Memory B cell (primary cell): ENCODE results near the gene BUD13.
A peak's percentile ranks its signal among the peaks of the same experiment; 100 is the strongest.

ENCODE experiments used
- ATAC-seq: fragments of 150-1000 bp; cut with Tn5 transposase; 2 replicates; pipeline ENCODE4 v1.10.0; 2021; ENCODE audit warnings: low read depth, mild to moderate bottlenecking, moderate library complexity
- DNase-seq, 2 donors: peaks; one replicate each; pipeline ENCODE4 v3.0.0; 2022; ENCODE audit warnings: low spot score in 2 of 2
- H3K27ac Mint-ChIP-seq: one replicate; pipeline ENCODE4 v1.8.0; 2022; ENCODE audit warnings: mild to moderate bottlenecking, moderate library complexity, mixed read lengths
- H3K27me3 Mint-ChIP-seq: one replicate; pipeline ENCODE4 v1.8.0; 2022; ENCODE audit warnings: mixed read lengths
- H3K36me3 Mint-ChIP-seq: one replicate; pipeline ENCODE4 v1.8.0; 2022; ENCODE audit warnings: mild to moderate bottlenecking, mixed read lengths
- H3K4me1 Mint-ChIP-seq: one replicate; pipeline ENCODE4 v1.8.0; 2022; ENCODE audit warnings: mixed read lengths
- H3K4me3 Mint-ChIP-seq: one replicate; pipeline ENCODE4 v1.8.0; 2022; ENCODE audit warnings: mild to moderate bottlenecking, moderate library complexity, mixed read lengths
- H3K9me3 Mint-ChIP-seq: one replicate; pipeline ENCODE4 v1.8.0; 2022; ENCODE audit warnings: mixed read lengths

BUD13 gene

GRCh38 chr11:116750070-116750718, 22.6 kb downstream of the BUD13 start:
- Mint-ChIP-seq H3K36me3 (peaks cover 24% of the 10 kb centered on the region), H3K4me3 (no peak overlapping the region), H3K9me3 (no peaks in the 10 kb centered on the region), H3K4me1 (no peaks in the 10 kb centered on the region), H3K27ac (no peak overlapping the region), H3K27me3 (no peaks in the 10 kb centered on the region)
- no peak for DNase-seq
- ATAC-seq, result no peak

DNA sequence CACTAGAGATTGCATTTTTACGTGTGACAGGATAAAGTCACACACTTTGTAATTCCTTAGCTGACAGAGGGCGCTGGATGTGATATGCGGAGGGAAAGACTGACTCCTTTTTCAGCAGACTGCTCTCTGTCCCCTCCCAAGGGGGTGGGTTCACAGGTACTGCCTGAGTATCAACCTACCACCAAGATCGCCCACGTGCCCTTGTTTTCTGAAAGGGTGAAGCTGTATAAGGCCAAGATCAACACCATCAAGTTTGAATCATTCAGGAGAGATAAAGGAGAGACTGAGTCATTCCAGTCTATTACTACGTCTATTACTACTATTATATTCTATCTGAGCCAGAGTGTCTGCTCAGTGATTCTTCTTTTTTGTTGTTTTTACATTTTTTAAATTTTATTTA, 30.7 kb downstream of the BUD13 start:
- DNase-seq, result no peak
- Mint-ChIP-seq H3K27me3 (no peaks in the 10 kb centered on the region), H3K9me3 (no peaks in the 10 kb centered on the region), H3K4me3 (no peak overlapping the region), H3K4me1 (peaks cover 2% of the 10 kb centered on the region), H3K27ac (no peak overlapping the region), H3K36me3 (peaks cover 6% of the 10 kb centered on the region)
- ATAC-seq, result no peak

GRCh38 chr11:116740741-116741140, 32.0 kb downstream of the BUD13 start:
- H3K36me3 Mint-ChIP-seq, result peaks cover 2% of the 10 kb centered on the region
- ATAC-seq (no peak), DNase-seq (no peak)
- H3K9me3 Mint-ChIP-seq, result no peaks in the 10 kb centered on the region
- no peaks in the 10 kb centered on the region for H3K27me3 Mint-ChIP-seq
- no peak overlapping the region for H3K27ac Mint-ChIP-seq
- no peak overlapping the region for H3K4me3 Mint-ChIP-seq
- peaks cover 2% of the 10 kb centered on the region for H3K4me1 Mint-ChIP-seq

- H3K27ac Mint-ChIP-seq, result no peak overlapping the region
These were observed 33.8 kb downstream of the BUD13 start for GRCh38 chr11:116738975-116739374.

DNA sequence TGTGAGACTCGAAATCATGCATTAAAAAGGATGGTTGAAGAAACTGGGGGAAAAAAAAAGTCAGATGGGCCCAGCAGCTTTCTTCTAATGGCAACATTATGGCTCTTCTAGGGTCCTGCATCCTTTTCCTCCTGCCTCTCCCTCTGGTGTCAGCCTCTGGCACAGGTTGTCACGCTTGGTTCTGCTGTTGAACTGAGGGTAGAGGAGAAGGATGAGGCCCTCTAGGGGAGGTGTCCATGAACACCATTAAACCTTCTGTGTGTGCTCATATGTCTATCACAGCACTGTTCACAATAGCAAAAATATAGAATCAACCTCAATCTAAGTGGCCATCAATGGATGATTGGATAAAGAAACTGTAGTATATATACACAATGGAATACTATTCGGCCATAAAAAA, 36.0 kb downstream of the BUD13 start:
- no peak for ATAC-seq
- no peak overlapping the region for H3K27ac Mint-ChIP-seq
- H3K27me3 Mint-ChIP-seq, result no peaks in the 10 kb centered on the region
- no peak overlapping the region for H3K4me3 Mint-ChIP-seq
- DNase-seq, result no peak
- peaks cover 19% of the 10 kb centered on the region for H3K4me1 Mint-ChIP-seq
- peaks cover 2% of the 10 kb centered on the region for H3K36me3 Mint-ChIP-seq
- H3K9me3 Mint-ChIP-seq, result no peaks in the 10 kb centered on the region

More at GRCh38 chr11:116738975-116739374, 33.8 kb downstream of the BUD13 start:
- Mint-ChIP-seq H3K4me3 (no peak overlapping the region), H3K9me3 (no peaks in the 10 kb centered on the region), H3K36me3 (peaks cover 2% of the 10 kb centered on the region), H3K4me1 (peaks cover 4% of the 10 kb centered on the region), H3K27me3 (no peaks in the 10 kb centered on the region)
- DNase-seq (no peak), ATAC-seq (no peak)

GRCh38 chr11:116733969-116734508, 38.7 kb downstream of the BUD13 start:
- H3K4me3 Mint-ChIP-seq, result no peak overlapping the region
- DNase-seq, result peak in 1 of 2 donors; percentile 11

DNA sequence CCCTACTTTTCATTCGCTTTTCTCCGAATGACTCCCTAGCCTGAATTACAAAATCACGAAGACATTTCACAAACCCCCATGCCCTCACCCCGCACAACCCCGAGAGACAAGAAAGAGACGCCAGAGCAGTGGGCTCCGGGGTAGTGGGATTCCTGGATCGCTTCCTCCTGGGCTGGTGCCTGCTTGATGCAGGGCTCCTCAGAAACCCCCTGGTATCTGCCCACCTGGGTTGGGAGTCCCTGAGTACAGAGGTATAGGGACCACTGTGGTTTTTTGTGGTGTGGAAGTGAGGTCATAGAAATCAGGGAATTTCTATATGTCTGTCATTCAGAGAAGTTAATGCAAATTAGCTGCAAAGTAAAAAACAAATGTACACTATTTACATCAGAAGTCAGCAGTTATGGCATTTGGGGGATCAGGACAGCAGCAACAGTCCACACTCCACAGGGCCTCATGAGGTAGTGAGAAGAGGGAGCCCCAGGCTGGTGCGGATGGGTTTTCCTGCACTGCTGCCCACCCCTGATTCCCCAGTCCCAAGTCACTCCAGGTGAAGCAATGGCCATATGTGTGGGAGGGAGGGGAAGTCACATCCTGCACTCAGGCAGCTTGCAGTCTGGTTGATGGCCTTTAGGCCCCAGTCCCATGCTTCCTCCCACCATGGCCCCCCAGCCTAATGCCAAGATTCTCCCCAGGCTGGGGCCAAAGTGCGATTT, 39.6 kb downstream of the BUD13 start:
- DNase-seq, result no peak
- peak overlapping the region; percentile 67 for H3K4me3 Mint-ChIP-seq
- ATAC-seq, result peak; percentile 28
- peaks cover 17% of the 10 kb centered on the region for H3K4me1 Mint-ChIP-seq
- H3K27me3 Mint-ChIP-seq, result peaks cover 5% of the 10 kb centered on the region
- no peaks in the 10 kb centered on the region for H3K36me3 Mint-ChIP-seq
- no peaks in the 10 kb centered on the region for H3K9me3 Mint-ChIP-seq
- peak overlapping the region; percentile 48 for H3K27ac Mint-ChIP-seq

More at GRCh38 chr11:116733969-116734508, 38.7 kb downstream of the BUD13 start:
- H3K9me3 Mint-ChIP-seq, result no peaks in the 10 kb centered on the region
- peak; percentile 53 for ATAC-seq
- no peaks in the 10 kb centered on the region for H3K36me3 Mint-ChIP-seq
- H3K27ac Mint-ChIP-seq, result no peak overlapping the region
- peaks cover 2% of the 10 kb centered on the region for H3K27me3 Mint-ChIP-seq
- peaks cover 17% of the 10 kb centered on the region for H3K4me1 Mint-ChIP-seq

DNA sequence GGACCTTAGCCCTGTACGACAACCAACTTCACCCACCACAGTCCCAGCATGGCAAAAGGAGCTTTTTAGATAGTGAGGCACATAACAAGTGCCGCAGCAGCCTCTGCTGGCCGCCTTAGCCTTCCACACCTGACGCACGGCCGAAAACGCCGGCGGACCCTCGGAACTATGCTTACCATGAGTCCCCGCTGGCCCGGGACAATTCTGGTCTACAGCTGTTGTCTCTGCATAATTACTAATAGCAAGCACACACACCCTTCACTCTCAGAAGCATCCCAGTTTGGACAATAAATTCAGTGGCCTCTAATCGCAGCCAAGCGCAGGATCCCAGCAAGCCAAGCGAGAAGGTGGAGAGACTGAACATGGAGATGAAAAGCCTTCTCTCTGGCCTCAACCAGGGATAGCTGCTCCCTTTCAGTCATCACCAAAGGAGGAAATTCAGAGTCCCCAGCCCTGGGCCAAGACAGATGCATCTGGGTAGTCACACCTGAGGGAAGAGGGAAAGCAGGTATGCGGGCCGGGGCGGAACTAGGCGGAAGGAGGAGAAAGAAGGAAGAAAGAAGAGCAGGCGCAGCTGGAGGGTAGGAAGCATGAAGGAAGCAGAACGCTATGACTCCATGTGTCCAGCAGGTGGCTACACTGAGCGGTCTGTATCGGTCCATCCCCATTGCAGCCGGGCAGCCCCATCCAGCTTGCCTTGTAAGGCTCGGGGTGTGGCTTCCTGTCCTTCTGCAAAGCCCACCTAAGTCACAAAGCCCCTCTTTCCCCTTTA, 40.3 kb downstream of the BUD13 start:
- peak overlapping the region; percentile 67 for H3K4me3 Mint-ChIP-seq
- ATAC-seq, result peak; percentile 83
- H3K27me3 Mint-ChIP-seq, result peaks cover 5% of the 10 kb centered on the region
- H3K4me1 Mint-ChIP-seq, result peaks cover 17% of the 10 kb centered on the region
- peak overlapping the region; percentile 48 for H3K27ac Mint-ChIP-seq
- no peaks in the 10 kb centered on the region for H3K36me3 Mint-ChIP-seq
- H3K9me3 Mint-ChIP-seq, result no peaks in the 10 kb centered on the region
- DNase-seq, result peak; percentile 53 to 61

DNA sequence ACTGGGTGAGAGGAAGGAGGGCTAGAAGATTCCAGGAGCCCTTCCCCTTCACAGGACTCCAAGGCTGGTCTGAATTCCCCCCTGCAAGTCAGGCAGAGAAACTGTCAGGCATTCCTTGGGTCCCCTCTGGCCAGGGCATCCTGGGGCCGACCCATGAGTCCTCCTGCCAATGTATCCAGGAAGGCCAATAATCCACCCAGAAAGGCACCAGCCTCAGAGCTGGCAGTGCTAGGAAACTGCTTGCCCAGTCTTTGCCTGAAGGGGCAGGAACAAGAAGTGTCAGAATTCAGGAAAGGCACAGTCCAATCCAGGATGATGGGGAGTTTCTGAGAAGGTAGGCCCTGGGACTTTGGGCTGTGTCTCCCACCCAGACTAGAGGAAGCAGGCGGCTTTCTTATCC, 41.0 kb downstream of the BUD13 start:
- Mint-ChIP-seq H3K36me3 (no peaks in the 10 kb centered on the region), H3K4me1 (peaks cover 17% of the 10 kb centered on the region), H3K4me3 (no peak overlapping the region), H3K27ac (no peak overlapping the region), H3K27me3 (peaks cover 5% of the 10 kb centered on the region), H3K9me3 (no peaks in the 10 kb centered on the region)
- no peak for ATAC-seq
- no peak for DNase-seq

DNA sequence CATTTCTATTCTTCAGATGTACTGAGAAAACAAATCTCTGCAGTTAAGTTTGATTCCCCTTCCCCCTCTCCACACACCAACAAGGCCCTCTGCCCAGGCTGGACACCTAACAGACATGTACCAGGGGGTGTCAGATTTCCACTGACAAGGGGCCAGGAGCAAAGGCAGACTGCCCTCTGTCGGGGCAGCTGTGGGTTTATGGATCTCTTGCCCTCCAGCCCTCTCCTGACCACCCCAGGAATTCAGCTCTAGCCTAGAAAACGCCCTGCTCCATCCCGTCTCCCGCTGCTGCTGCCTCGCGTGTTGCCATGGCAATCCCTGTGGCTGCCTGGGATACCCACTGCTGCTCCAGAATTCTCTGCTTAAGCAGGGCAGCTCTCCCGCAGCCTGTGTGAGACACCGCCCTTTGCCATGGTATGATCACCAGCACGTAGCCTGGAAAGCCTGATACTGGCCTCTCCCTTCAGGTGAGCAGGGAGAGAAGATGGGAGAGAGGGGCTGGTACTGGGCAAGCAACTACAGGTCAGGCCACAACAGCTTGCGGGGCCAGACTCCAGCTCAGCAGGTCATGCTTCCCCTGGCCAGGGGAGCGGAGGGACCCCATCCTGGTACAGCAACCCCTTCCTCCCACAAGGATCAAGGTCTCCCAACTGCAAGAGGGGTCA, 41.6 kb downstream of the BUD13 start:
- ATAC-seq (no peak), DNase-seq (no peak)
- Mint-ChIP-seq H3K9me3 (no peaks in the 10 kb centered on the region), H3K27ac (no peak overlapping the region), H3K4me3 (no peak overlapping the region), H3K36me3 (no peaks in the 10 kb centered on the region), H3K27me3 (peaks cover 7% of the 10 kb centered on the region), H3K4me1 (peaks cover 17% of the 10 kb centered on the region)

DNA sequence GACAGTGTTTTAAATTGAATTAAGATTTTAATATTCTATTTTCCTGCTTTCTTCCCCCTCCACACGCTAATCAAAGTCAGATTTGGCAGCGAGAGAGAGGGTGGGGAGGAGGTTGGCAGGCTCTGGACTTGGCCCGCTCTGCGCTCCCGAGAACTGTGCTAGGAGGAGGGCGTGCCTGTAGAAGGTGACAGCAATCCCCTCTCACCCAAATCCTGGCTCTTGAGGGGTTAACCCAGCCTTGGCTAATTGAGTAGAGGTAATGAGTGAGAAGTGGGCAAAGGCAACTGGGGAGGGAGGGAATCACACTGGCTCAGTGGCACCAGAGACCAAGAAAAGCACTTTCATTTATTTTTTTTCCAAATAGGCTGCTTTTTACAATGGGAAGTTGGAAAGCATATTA, 42.2 kb downstream of the BUD13 start:
- H3K4me1 Mint-ChIP-seq, result peaks cover 17% of the 10 kb centered on the region
- H3K4me3 Mint-ChIP-seq, result no peak overlapping the region
- no peak overlapping the region for H3K27ac Mint-ChIP-seq
- DNase-seq (no peak), ATAC-seq (no peak)
- H3K9me3 Mint-ChIP-seq, result no peaks in the 10 kb centered on the region
- H3K27me3 Mint-ChIP-seq, result peaks cover 9% of the 10 kb centered on the region
- no peaks in the 10 kb centered on the region for H3K36me3 Mint-ChIP-seq

DNA sequence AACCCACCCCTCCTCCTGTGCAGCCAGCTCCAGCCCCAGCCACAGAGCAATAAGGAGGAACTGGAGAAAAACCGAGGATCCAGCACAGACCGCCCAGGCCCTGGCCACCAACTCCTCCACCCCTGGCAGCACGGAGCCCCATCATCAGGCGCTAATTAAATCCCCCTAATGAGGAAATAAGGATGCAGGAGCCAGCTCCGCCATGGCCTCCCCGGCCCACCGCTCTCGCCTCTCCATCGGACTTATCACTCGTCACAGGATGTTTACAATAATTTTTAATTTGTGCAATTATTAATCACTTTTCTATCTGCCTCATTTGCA, 42.6 kb downstream of the BUD13 start:
- Mint-ChIP-seq H3K4me1 (peaks cover 17% of the 10 kb centered on the region), H3K27ac (no peak overlapping the region), H3K36me3 (no peaks in the 10 kb centered on the region), H3K4me3 (no peak overlapping the region), H3K27me3 (peaks cover 10% of the 10 kb centered on the region), H3K9me3 (no peaks in the 10 kb centered on the region)
- DNase-seq (no peak), ATAC-seq (no peak)

DNA sequence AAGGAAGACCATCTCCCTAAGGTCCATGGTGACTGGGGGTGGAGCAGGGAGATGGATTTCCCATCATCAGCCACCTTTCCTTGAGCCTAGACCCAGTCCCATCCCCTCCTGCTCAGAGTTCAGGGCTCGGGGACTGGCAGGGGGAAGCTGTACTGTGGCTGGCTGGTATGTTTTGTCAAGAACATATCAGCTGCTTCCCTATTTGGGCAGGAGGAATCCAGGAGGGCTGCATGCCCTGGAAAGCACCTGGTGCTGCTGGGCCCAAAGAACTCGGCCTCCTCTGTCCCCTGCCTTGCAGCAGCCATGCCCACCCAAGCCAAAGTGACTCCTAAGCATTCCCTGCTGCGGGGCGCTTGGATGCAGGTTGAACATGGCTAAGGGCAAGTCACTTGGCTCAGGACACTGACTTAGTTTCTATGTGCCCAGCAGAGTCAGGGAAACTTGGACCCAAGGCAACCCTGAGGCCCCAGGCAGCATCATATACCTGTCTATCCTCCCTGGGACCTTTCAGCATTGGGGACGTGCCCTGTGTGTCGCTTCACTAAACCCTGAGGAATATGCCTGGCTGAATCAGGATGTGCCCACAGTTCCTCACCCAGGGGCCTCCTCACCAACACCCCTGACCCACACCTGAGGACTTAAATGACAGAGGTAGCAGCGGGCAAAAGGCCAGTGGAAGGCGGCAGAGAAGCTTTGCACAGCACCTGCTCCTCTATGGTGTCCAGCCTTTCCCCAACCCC, 43.1 kb downstream of the BUD13 start:
- Mint-ChIP-seq H3K4me1 (peaks cover 17% of the 10 kb centered on the region), H3K36me3 (no peaks in the 10 kb centered on the region), H3K27ac (no peak overlapping the region), H3K27me3 (peaks cover 13% of the 10 kb centered on the region), H3K4me3 (no peak overlapping the region), H3K9me3 (no peaks in the 10 kb centered on the region)
- ATAC-seq, result no peak
- DNase-seq, result no peak
